Caki2 (cell line): ENCODE results near the gene MAP4K3. TPM values are rescaled to one million over a fixed set of nuclear protein-coding genes. Genes with fewer than 3 reads are reported as not detected.
"Not testable (repeated sequence)": the region's sequence is repeated elsewhere in the genome, so short reads cannot be mapped to it uniquely, and the experiment has no call there.

Experiments used
- DNase-seq: peaks from one replicate; pipeline ENCODE4 v3.0.0-alpha.2; 2015; ENCODE audit warnings: low read depth
- in situ Hi-C: cut with HindIII; loops from 2 replicates; pipeline ENCODE4 v1.10.0; 2016; ENCODE audit warnings: low sequenced_read_pairs, low pct_unique_long_range_greater_than_20kb, mixed read lengths
- total RNA-seq: library from RNA; depleted of rRNA; stranded (reverse); fragments of >200 nt; shearing (Covaris generic); gene quantifications from 2 replicates; pipeline ENCODE4 v1.2.3, GENCODE V29; 2014; ENCODE audit warnings: low replicate concordance

MAP4K3 gene
- total RNA-seq, 1 experiment from 2014 or later: 16.7 TPM

- in situ Hi-C loops: no loop called here
- DNase-seq: no peak
These were observed 101.2 kb downstream of the MAP4K3 start for GRCh38 chr2:39335930-39336329.

GRCh38 chr2:39334978-39335377, 102.1 kb downstream of the MAP4K3 start:
- DNase-seq: no peak
- in situ Hi-C loops: no loop called here

GRCh38 chr2:39334529-39334928, 102.6 kb downstream of the MAP4K3 start:
- in situ Hi-C loops: no loop called here
- DNase-seq: no peak

- in situ Hi-C loops: no loop called here
- DNase-seq: no peak
These were observed 110.4 kb downstream of the MAP4K3 start for GRCh38 chr2:39326644-39327043.

GRCh38 chr2:39325966-39326365, 111.1 kb downstream of the MAP4K3 start:
- in situ Hi-C loops: no loop called here
- no peak for DNase-seq

- in situ Hi-C loops, DNase-seq: not testable (repeated sequence)
These were observed 115.7 kb downstream of the MAP4K3 start for GRCh38 chr2:39321056-39322035.

- DNase-seq: no peak
These were observed 116.9 kb downstream of the MAP4K3 start for GRCh38 chr2:39320162-39320561.

GRCh38 chr2:39313575-39313974, 123.5 kb downstream of the MAP4K3 start:
- DNase-seq: no peak
- in situ Hi-C loops: no loop called here

More at GRCh38 chr2:39320162-39320561, 116.9 kb downstream of the MAP4K3 start:
- in situ Hi-C loops: no loop called here

- no peak for DNase-seq
- in situ Hi-C loops: no loop called here
These were observed 125.6 kb downstream of the MAP4K3 start for GRCh38 chr2:39311469-39311868.

GRCh38 chr2:39308778-39309177, 128.3 kb downstream of the MAP4K3 start:
- in situ Hi-C loops: no loop called here
- no peak for DNase-seq

- in situ Hi-C loops: no loop called here
- DNase-seq: no peak
These were observed 130.5 kb downstream of the MAP4K3 start for GRCh38 chr2:39306626-39307025.

- no peak for DNase-seq
- in situ Hi-C loops: no loop called here
These were observed 132.4 kb downstream of the MAP4K3 start for GRCh38 chr2:39304729-39305128.

- in situ Hi-C loops: no loop called here
- DNase-seq: no peak
These were observed 132.9 kb downstream of the MAP4K3 start for GRCh38 chr2:39304200-39304599.

GRCh38 chr2:39301352-39301751, 135.7 kb downstream of the MAP4K3 start:
- in situ Hi-C loops: no loop called here
- no peak for DNase-seq

GRCh38 chr2:39300044-39300978, 136.8 kb downstream of the MAP4K3 start:
- in situ Hi-C loops: no loop called here
- DNase-seq: no peak

- in situ Hi-C loops: no loop called here
- no peak for DNase-seq
These were observed 146.7 kb downstream of the MAP4K3 start for GRCh38 chr2:39290433-39290832.

- DNase-seq: no peak
- in situ Hi-C loops: no loop called here
These were observed 147.5 kb downstream of the MAP4K3 start for GRCh38 chr2:39289609-39290008.

GRCh38 chr2:39283561-39283960, 153.5 kb downstream of the MAP4K3 start:
- in situ Hi-C loops: no loop called here
- no peak for DNase-seq

GRCh38 chr2:39281391-39281790, 155.7 kb downstream of the MAP4K3 start:
- in situ Hi-C loops: no loop called here
- no peak for DNase-seq
